Choroid plexus epithelial cell (primary cell): ENCODE results near the gene MSGN1.
"Not testable (repeated sequence)": the region's sequence is repeated elsewhere in the genome, so short reads cannot be mapped to it uniquely, and the experiment has no call there.

Experiments
- DNase-seq: peaks from one replicate; pipeline ENCODE4 v3.0.0-alpha.2; 2010; ENCODE audit warnings: low read depth
- H3K4me3 ChIP-seq: 2 replicates; pipeline ENCODE4 v1.5.1; 2011; ENCODE audit warnings: low read depth, mild to moderate bottlenecking, control low read depth, low read length, moderate library complexity
- TF ChIP-seq, protein P1 (sequence below): conservative IDR thresholded peaks from 2 replicates; pipeline ENCODE4 v1.5.1; 2011; ENCODE audit warnings: low read depth, mild to moderate bottlenecking, control low read depth, inconsistent platforms, low read length, moderate library complexity

MSGN1 gene

DNA sequence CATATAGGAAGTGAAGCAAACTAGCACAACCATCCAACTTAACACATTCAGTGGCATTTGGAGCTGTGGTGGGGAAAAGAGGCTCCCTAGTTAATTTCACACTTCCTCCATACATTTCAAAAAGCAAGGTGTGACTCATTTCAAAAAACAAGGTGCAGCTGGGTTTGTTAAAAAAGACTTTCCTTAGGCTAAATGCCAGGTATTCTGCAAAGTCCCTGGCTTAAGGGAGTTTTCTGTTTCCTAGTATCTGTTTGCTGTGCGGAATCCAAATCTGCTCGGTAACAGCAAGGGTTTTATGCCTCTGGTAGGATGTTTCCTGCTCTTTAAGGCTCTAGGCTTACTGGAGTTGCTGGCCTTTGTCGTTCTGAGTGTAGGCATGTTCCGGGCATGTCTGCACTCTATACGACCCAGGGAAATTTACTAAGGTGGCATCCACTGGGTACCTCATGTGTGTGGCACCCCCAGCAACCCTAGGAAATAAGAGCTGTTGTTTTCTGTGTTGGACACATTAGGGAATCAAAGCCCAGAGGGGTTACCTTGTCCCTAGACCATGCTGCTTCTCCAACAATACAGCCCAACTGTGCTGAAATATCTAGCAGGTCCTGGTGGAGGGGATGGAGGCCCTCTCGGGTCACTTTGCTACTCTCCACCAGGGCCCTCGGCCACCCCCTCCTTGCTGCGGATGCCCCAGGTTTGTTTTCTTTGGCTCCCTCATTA, 634 bp upstream of the MSGN1 start:
- TF ChIP-seq, protein P1, sequence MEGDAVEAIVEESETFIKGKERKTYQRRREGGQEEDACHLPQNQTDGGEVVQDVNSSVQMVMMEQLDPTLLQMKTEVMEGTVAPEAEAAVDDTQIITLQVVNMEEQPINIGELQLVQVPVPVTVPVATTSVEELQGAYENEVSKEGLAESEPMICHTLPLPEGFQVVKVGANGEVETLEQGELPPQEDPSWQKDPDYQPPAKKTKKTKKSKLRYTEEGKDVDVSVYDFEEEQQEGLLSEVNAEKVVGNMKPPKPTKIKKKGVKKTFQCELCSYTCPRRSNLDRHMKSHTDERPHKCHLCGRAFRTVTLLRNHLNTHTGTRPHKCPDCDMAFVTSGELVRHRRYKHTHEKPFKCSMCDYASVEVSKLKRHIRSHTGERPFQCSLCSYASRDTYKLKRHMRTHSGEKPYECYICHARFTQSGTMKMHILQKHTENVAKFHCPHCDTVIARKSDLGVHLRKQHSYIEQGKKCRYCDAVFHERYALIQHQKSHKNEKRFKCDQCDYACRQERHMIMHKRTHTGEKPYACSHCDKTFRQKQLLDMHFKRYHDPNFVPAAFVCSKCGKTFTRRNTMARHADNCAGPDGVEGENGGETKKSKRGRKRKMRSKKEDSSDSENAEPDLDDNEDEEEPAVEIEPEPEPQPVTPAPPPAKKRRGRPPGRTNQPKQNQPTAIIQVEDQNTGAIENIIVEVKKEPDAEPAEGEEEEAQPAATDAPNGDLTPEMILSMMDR: no peak
- H3K4me3 ChIP-seq: no peak overlapping the region
- no peak for DNase-seq

DNA sequence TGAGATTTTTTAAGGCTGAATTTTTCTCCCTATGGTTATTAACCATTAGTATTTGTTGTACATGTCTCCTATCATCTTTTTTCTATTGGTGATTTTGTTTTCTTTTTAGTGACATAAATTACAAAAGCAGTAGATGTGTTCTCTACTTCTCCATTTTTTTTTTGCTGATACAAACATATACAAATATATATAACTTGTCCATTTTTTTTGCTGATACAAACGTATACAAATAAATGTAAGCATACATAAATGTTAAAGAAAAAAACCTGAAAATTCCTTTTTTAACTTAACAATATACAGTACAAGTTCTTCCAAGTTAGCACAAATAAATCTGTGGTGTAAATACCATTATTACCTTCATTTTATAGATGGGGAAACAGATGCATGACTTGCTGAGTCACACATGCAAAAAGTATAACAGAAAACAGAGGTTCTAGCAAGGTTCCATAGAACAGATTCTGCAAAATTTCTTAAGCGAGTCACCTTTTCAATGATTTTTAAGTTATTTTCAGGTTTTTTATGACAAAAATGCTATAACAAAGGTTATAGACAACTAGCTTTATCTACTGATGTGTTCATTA, 2.1 kb downstream of the MSGN1 start:
- H3K4me3 ChIP-seq: no peak overlapping the region
- DNase-seq: no peak
- TF ChIP-seq, protein P1: no peak

DNA sequence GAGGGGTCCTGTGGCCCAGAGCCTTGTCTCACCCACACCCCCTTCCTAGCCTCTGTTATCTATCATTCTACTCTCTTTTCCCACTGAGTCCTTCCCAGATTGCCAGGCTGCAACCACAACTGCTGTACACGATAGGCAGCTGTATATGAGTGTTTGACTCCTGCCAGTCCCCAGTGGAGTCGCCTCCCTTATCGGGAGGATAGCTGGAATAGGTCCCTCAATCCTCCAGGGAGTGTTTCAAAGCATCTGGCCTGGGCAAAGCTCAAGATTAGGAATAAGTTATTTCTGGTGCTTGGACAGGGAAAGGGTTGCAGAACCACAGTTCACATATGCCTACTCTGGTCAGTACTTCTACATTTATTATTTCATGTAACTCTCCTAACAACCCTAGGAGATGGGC, 4.8 kb downstream of the MSGN1 start:
- H3K4me3 ChIP-seq: no peak overlapping the region
- TF ChIP-seq, protein P1: no peak
- no peak for DNase-seq

DNA sequence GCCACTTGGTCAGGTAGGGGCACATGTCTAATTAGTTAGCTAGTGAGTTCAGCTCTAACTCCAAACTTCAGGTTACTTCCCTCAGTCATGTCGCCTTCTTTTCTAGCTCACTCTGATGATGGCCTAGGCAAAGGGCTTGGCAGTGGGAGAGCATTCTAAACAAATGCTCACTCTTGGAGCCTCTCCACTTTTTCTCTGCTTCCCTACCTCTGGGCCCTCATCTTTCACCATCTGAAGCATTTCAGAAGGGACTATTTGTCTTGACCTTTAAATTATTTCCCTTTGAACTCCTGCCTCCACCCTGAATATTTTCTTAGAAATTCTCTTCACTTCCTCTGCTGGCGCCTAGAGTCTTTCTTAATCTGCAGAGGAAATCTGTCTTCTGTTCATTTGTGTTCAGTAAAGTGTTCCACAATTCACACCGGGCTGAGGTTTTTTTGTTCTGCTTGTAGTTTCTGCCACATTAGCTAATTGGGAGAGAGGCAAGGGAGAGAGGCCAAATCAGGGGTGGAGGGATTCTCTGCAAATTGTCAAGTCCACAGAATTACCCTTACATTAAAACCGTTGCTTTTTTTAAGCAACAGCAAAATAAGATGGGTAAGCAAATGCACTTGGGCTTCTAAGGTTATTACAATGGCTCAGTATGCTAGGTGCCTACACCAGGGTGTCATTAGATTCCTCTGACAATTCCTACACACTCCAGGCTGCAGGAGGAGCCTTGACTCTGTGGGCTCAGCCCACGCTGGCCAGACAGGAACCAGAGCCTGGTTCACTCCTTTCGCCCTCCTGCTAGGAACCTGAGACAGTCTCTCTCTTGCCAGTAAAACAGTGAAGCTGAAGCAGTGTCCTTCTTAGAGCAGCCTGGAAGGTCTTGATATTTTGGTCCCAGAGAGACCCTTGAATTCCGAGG, 5.5 kb downstream of the MSGN1 start:
- DNase-seq: peak; percentile 30
- no peak overlapping the region for H3K4me3 ChIP-seq

DNA sequence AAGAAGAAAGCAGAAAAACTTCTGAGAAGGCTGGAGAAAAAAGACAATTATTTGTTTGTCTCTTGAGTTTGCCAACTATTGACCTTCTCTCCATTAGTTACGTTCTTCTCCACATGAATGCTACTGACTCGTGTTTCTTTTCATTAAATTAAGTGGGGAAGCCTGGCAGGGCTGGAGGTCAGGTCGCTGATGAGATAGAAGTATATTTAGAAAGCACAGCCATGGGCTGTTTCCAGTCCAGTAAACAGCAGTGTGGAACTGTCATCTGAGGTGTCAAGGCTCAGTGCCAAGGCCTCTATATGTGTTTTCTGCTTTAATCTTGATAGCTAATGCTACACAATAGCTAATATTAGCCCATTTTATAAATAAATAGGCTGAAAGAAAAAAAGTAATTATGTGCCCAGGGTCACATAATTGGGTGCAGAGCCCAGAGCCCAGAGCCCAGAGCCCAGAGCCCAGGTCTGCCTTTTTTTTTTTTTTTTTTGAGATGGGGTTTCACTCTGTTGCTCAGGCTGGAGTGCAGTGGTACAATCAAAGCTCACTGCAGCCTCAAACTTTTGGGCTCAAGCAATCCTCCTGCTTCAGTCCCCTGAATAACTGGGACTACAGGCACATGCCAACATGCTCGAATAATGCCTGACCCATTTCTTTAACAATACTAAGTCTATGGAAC, 6.3 kb downstream of the MSGN1 start:
- TF ChIP-seq, protein P1: no peak
- no peak for DNase-seq
- H3K4me3 ChIP-seq: no peak overlapping the region

More for the DNA sequence above, 5.5 kb downstream of the MSGN1 start:
- TF ChIP-seq, protein P1: no peak

DNA sequence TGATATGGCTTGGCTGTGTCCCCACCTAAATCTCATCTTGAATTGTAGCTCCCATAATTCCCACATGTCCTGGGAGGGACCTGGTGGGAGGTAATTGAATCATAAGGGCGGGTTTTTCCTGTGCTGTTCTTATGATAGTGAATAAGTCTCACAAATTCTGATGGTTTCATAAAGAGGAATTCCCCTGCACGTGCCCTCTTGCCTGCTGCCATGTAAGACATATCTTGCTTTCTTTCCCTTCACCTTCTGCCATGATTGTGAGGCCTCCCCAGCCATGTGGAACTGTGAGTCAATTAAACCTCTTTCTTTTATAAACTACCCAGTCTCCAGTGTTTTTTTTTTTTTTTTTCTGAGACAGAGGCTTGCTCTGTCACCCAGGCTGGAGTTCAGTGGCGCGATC, 7.4 kb downstream of the MSGN1 start:
- not testable (repeated sequence) for H3K4me3 ChIP-seq, DNase-seq

DNA sequence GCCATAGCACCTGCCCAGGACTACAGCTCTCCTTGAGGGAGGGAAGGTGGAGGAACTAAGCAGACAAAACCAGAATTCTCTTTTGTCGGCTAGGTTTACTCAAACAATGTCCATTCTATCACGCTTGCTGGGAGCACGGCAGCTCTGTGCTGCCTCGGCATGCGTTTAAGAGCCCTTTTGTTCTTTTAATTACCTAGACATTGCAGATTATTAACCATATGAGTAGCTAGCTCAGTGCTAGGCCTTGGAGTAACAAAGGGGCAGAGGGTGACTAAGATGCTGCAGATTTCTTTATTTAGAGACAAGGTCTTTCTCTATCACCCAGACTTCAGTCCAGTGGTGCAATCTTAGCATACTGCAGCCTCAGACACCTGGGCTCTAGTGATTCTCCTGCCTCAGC, 11.1 kb downstream of the MSGN1 start:
- H3K4me3 ChIP-seq: no peak overlapping the region
- no peak for DNase-seq
- TF ChIP-seq, protein P1: no peak
